Hepatocyte (in vitro differentiated cells): ENCODE results near the gene CHST15. TPM values are rescaled to one million over a fixed set of nuclear protein-coding genes. Genes with fewer than 3 reads are reported as not detected.

Experiments
- DNase-seq: peaks from one replicate; pipeline ENCODE4 v3.0.0-alpha.2; 2016; ENCODE audit warnings: low spot score
- H2AFZ ChIP-seq: fragments of 200-600 bp; sonication (generic); 2 replicates; pipeline ENCODE4 v1.6.0; 2016; ENCODE audit warnings: antibody characterized with exemption, mild to moderate bottlenecking
- H3K27ac ChIP-seq: fragments of 200-600 bp; sonication (generic); 2 replicates; pipeline ENCODE4 v1.5.1; 2016; ENCODE audit warnings: mild to moderate bottlenecking
- H3K27me3 ChIP-seq: fragments of 200-600 bp; sonication (generic); 2 replicates; pipeline ENCODE4 v1.6.1; 2016
- H3K36me3 ChIP-seq: fragments of 200-600 bp; sonication (generic); replicated peaks from 2 replicates; pipeline ENCODE4 v1.5.1; 2016; ENCODE audit warnings: low read depth; ENCODE audit not compliant: insufficient read depth
- H3K4me1 ChIP-seq: fragments of 200-600 bp; sonication (generic); 2 replicates; pipeline ENCODE4 v1.5.1; 2016; ENCODE audit warnings: mild to moderate bottlenecking, moderate library complexity; ENCODE audit not compliant: insufficient read depth
- H3K4me2 ChIP-seq: fragments of 200-600 bp; sonication (generic); 2 replicates; pipeline ENCODE4 v1.6.0; 2016
- H3K4me3 ChIP-seq: fragments of 200-600 bp; sonication (generic); 2 replicates; pipeline ENCODE4 v1.5.1; 2016; ENCODE audit warnings: mild to moderate bottlenecking
- H3K79me2 ChIP-seq: fragments of 200-600 bp; sonication (generic); 2 replicates; pipeline ENCODE4 v1.6.0; 2017; ENCODE audit warnings: mild to moderate bottlenecking
- H3K9me2 ChIP-seq: fragments of 200-600 bp; sonication (generic); replicated peaks from 2 replicates; pipeline ENCODE4 v1.6.0; 2017; ENCODE audit warnings: mild to moderate bottlenecking; ENCODE audit not compliant: insufficient read depth
- H3K9me3 ChIP-seq: fragments of 200-600 bp; sonication (generic); 2 replicates; pipeline ENCODE4 v1.5.1; 2016; ENCODE audit warnings: low read depth, mild to moderate bottlenecking
- H4K20me1 ChIP-seq: fragments of 200-600 bp; sonication (generic); 2 replicates; pipeline ENCODE4 v1.6.0; 2016; ENCODE audit warnings: mild to moderate bottlenecking; ENCODE audit not compliant: insufficient read depth, poor library complexity, severe bottlenecking
- CTCF ChIP-seq: fragments of 200-600 bp; sonication (generic); IDR thresholded peaks from 2 replicates; pipeline ENCODE4 v1.5.1; 2016; ENCODE audit warnings: antibody characterized with exemption, mild to moderate bottlenecking; ENCODE audit not compliant: poor library complexity
- EZH2 ChIP-seq: fragments of 200-600 bp; sonication (generic); IDR thresholded peaks from 2 replicates; pipeline ENCODE4 v1.6.1; 2016; ENCODE audit warnings: antibody characterized with exemption, mild to moderate bottlenecking, borderline replicate concordance
- EZH2phosphoT487 ChIP-seq: fragments of 200-600 bp; sonication (generic); IDR thresholded peaks from one replicate; pipeline ENCODE4 v1.6.1; 2018; ENCODE audit warnings: antibody characterized with exemption, mild to moderate bottlenecking, low read depth, moderate library complexity; ENCODE audit not compliant: unreplicated experiment, severe bottlenecking
- WGBS: methylation state at CpG from one replicate; pipeline ENCODE4 v1.1.6; 2016; ENCODE audit warnings: low lambda C conversion rate; ENCODE audit errors: missing lambda C conversion rate; 5-methylcytosine and 5-hydroxymethylcytosine counted together
- polyA plus RNA-seq: library from polyadenylated mRNA; unstranded; fragments of >200 nt; fragmentation: Nextera tagmentation; extraction: Ambion mirVana; gene quantifications from 2 replicates; pipeline ENCODE4 v1.2.1, GENCODE V29; 2016
- total RNA-seq: library from RNA; depleted of rRNA; stranded (reverse); fragments of >200 nt; gene quantifications from 2 replicates; pipeline ENCODE4 v1.2.3, GENCODE V29; 2014

The CHST15 gene
- total and polyA plus RNA-seq, 2 experiments from 2014 or later: 3.9 to 4.5 TPM

- WGBS: 89% methylated on average over 12 of the region's 12 CpGs
- no peaks in the 10 kb centered on the region for H3K9me2 ChIP-seq
- H3K4me3 ChIP-seq: no peak overlapping the region
- H3K27ac ChIP-seq: no peak overlapping the region
- H3K36me3 ChIP-seq: no peaks in the 10 kb centered on the region
- no peaks in the 10 kb centered on the region for H3K79me2 ChIP-seq
- H4K20me1 ChIP-seq: no peaks in the 10 kb centered on the region
- TF ChIP-seq EZH2phosphoT487 (no peak), CTCF (no peak), EZH2 (no peak)
- no peak overlapping the region for H3K4me2 ChIP-seq
- no peaks in the 10 kb centered on the region for H3K27me3 ChIP-seq
- no peaks in the 10 kb centered on the region for H3K9me3 ChIP-seq
- H2AFZ ChIP-seq: no peak overlapping the region
- DNase-seq: no peak
- H3K4me1 ChIP-seq: no peaks in the 10 kb centered on the region
Measured at GRCh38 chr10:124027031-124027611, 66.3 kb downstream of the CHST15 start.

DNA sequence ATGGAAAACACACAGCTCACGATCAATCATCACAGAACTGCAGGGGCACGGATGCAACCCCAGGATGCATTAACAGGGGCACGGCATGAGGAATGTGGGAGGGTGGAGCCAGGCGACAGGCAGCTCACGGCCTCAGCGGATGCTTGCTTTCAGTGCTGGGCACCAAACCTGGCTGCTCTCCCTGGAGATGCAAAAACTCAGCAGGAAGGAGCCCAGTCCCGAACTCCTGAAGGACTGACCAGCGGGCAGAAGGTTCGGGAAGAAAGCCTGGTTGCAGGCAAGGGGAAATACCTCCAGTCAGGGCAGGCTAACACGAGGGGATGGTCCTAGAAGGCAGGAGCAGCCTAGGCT, 66.8 kb downstream of the CHST15 start:
- no peak for TF ChIP-seq EZH2
- no peak overlapping the region for H3K4me2 ChIP-seq
- no peaks in the 10 kb centered on the region for H3K9me2 ChIP-seq
- H3K4me3 ChIP-seq: no peak overlapping the region
- H3K27me3 ChIP-seq: no peaks in the 10 kb centered on the region
- H3K79me2 ChIP-seq: no peaks in the 10 kb centered on the region
- H3K9me3 ChIP-seq: no peaks in the 10 kb centered on the region
- H3K4me1 ChIP-seq: no peaks in the 10 kb centered on the region
- H3K27ac ChIP-seq: no peak overlapping the region
- no peaks in the 10 kb centered on the region for H4K20me1 ChIP-seq
- no peaks in the 10 kb centered on the region for H3K36me3 ChIP-seq
- 83% methylated on average over 10 of the region's 10 CpGs for WGBS
- H2AFZ ChIP-seq: no peak overlapping the region
- DNase-seq: no peak

- Histone ChIP-seq H3K27me3 (no peaks in the 10 kb centered on the region), H3K4me1 (no peaks in the 10 kb centered on the region), H3K9me2 (no peaks in the 10 kb centered on the region), H3K4me3 (no peak overlapping the region), H3K36me3 (no peaks in the 10 kb centered on the region), H2AFZ (no peak overlapping the region), H4K20me1 (no peaks in the 10 kb centered on the region), H3K79me2 (no peaks in the 10 kb centered on the region), H3K4me2 (no peak overlapping the region), H3K9me3 (no peaks in the 10 kb centered on the region), H3K27ac (no peak overlapping the region)
- peak; percentile 43 for DNase-seq
- WGBS: 89% methylated on average over 13 of the region's 13 CpGs
- TF ChIP-seq EZH2phosphoT487: no peak
- TF ChIP-seq CTCF: peak; percentile 36
Measured at GRCh38 chr10:124025660-124026588, 67.5 kb downstream of the CHST15 start.

GRCh38 chr10:124025152-124025551, 68.2 kb downstream of the CHST15 start:
- Histone ChIP-seq H3K27ac (no peak overlapping the region), H2AFZ (no peak overlapping the region), H3K27me3 (no peaks in the 10 kb centered on the region), H3K36me3 (no peaks in the 10 kb centered on the region), H3K4me2 (no peak overlapping the region), H4K20me1 (no peaks in the 10 kb centered on the region), H3K9me2 (no peaks in the 10 kb centered on the region), H3K79me2 (no peaks in the 10 kb centered on the region), H3K4me1 (no peaks in the 10 kb centered on the region), H3K9me3 (no peaks in the 10 kb centered on the region), H3K4me3 (no peak overlapping the region)
- TF ChIP-seq CTCF (no peak), EZH2 (no peak), EZH2phosphoT487 (no peak)
- 79% methylated on average over 5 of the region's 5 CpGs for WGBS
- no peak for DNase-seq
